ENCODE results near the gene ZNRF2.

Gene ZNRF2

GRCh38 chr7:30323006-30323355 is 38.6 kb downstream of the ZNRF2 start:
- DNase-seq: no peak

- no peak for DNase-seq
Observed at GRCh38 chr7:30327813-30328212, 43.4 kb downstream of the ZNRF2 start.

GRCh38 chr7:30328381-30328780 is 44.0 kb downstream of the ZNRF2 start:
- no peak for DNase-seq

- DNase-seq: no peak
Observed at GRCh38 chr7:30329716-30330115, 45.3 kb downstream of the ZNRF2 start.

- peak in 1 of 2 experiments; percentile 24 for DNase-seq
Observed at GRCh38 chr7:30330134-30331111, 46.0 kb downstream of the ZNRF2 start.

GRCh38 chr7:30331338-30331737 is 46.9 kb downstream of the ZNRF2 start:
- DNase-seq: no peak

GRCh38 chr7:30332549-30332948 is 48.2 kb downstream of the ZNRF2 start:
- no peak for DNase-seq

- DNase-seq: no peak
Observed at GRCh38 chr7:30335763-30336487, 51.5 kb downstream of the ZNRF2 start.

GRCh38 chr7:30344513-30344912 is 60.1 kb downstream of the ZNRF2 start:
- DNase-seq: no peak

GRCh38 chr7:30347226-30348082 is 63.1 kb downstream of the ZNRF2 start:
- no peak for DNase-seq

GRCh38 chr7:30348083-30348560 is 63.7 kb downstream of the ZNRF2 start:
- DNase-seq: no peak

- no peak for DNase-seq
Observed at GRCh38 chr7:30349170-30349569, 64.8 kb downstream of the ZNRF2 start.

- no peak for DNase-seq
Observed at GRCh38 chr7:30349816-30350215, 65.4 kb downstream of the ZNRF2 start.

- no peak for DNase-seq
Observed at GRCh38 chr7:30351286-30351685, 66.9 kb downstream of the ZNRF2 start.

- no peak for DNase-seq
Observed at GRCh38 chr7:30351724-30352123, 67.3 kb downstream of the ZNRF2 start.

GRCh38 chr7:30352169-30352568 is 67.8 kb downstream of the ZNRF2 start:
- DNase-seq: no peak

- no peak for DNase-seq
Observed at GRCh38 chr7:30353532-30353931, 69.1 kb downstream of the ZNRF2 start.

- DNase-seq: no peak
Observed at GRCh38 chr7:30353932-30354607, 69.7 kb downstream of the ZNRF2 start.

- DNase-seq: no peak
Observed at GRCh38 chr7:30354791-30355190, 70.4 kb downstream of the ZNRF2 start.

- DNase-seq: no peak
Observed at GRCh38 chr7:30359957-30360356, 75.6 kb downstream of the ZNRF2 start.

- DNase-seq: no peak
Observed at GRCh38 chr7:30363778-30364563, 79.6 kb downstream of the ZNRF2 start.

GRCh38 chr7:30364773-30365172 is 80.4 kb downstream of the ZNRF2 start:
- DNase-seq: no peak
